ENCODE measurements around the gene IL32.

The IL32 gene

GRCh38 chr16:3099732-3100499 lies 34.5 kb downstream of the IL32 start:
- H3K27me3 ChIP-seq (ENCODE audit: insufficient read depth, low read length), result no peaks in the 10 kb centered on the region
- H2AFZ ChIP-seq (ENCODE audit: low read length), result no peak overlapping the region
- no peak for TF ChIP-seq CTCF (IDR thresholded peaks at IDR 0.05; ENCODE audit: low read length)
- no peak for TF ChIP-seq EZH2 (IDR thresholded peaks at IDR 0.05; ENCODE audit: borderline replicate concordance, low read length)
- peak overlapping the region; percentile 41 for H3K4me3 ChIP-seq (ENCODE audit: low read depth, low read length, poor library complexity, severe bottlenecking)
- peaks cover 6% of the 10 kb centered on the region; the same call in 1 of the 2 replicates for H3F3A ChIP-seq (ENCODE audit: insufficient read depth, low read length)
- peaks cover 25% of the 10 kb centered on the region for H3K4me1 ChIP-seq (ENCODE audit: insufficient read depth, low read length, severe bottlenecking)
- H3K9ac ChIP-seq (ENCODE audit: low read length), result no peak overlapping the region
- no peaks in the 10 kb centered on the region for H3K36me3 ChIP-seq (ENCODE audit: insufficient read depth, low read length)
- H3K9me3 ChIP-seq (ENCODE audit: low read length), result no peaks in the 10 kb centered on the region
- H4K20me1 ChIP-seq (ENCODE audit: insufficient read depth, low read length), result no peaks in the 10 kb centered on the region
- no peaks in the 10 kb centered on the region for H3K79me2 ChIP-seq (ENCODE audit: insufficient read depth, low read length)
- peak overlapping the region; percentile 56 for H3K4me2 ChIP-seq (ENCODE audit: low read length)
- no peaks in the 10 kb centered on the region for H3K9me2 ChIP-seq (ENCODE audit: low read depth, low read length)
- H3K27ac ChIP-seq (ENCODE audit: low read depth, low read length, poor library complexity, severe bottlenecking), result no peak overlapping the region

- Histone ChIP-seq H3K27me3 (ENCODE audit: insufficient read depth, low read length) (no peaks in the 10 kb centered on the region), H3K79me2 (ENCODE audit: insufficient read depth, low read length) (no peaks in the 10 kb centered on the region), H3K27ac (ENCODE audit: low read depth, low read length, poor library complexity, severe bottlenecking) (peak overlapping the region; percentile 58), H3F3A (ENCODE audit: insufficient read depth, low read length) (peaks cover 6% of the 10 kb centered on the region; the same call in 1 of the 2 replicates), H3K9me2 (ENCODE audit: low read depth, low read length) (no peaks in the 10 kb centered on the region), H3K9ac (ENCODE audit: low read length) (no peak overlapping the region), H3K4me3 (ENCODE audit: low read depth, low read length, poor library complexity, severe bottlenecking) (peak overlapping the region; percentile 33), H3K4me2 (ENCODE audit: low read length) (peak overlapping the region; percentile 47), H3K9me3 (ENCODE audit: low read length) (no peaks in the 10 kb centered on the region), H2AFZ (ENCODE audit: low read length) (no peak overlapping the region), H3K4me1 (ENCODE audit: insufficient read depth, low read length, severe bottlenecking) (peaks cover 33% of the 10 kb centered on the region), H4K20me1 (ENCODE audit: insufficient read depth, low read length) (no peaks in the 10 kb centered on the region), H3K36me3 (ENCODE audit: insufficient read depth, low read length) (no peaks in the 10 kb centered on the region)
- peak; percentile 75 for TF ChIP-seq CTCF (IDR thresholded peaks at IDR 0.05; ENCODE audit: low read length)
- TF ChIP-seq EZH2 (IDR thresholded peaks at IDR 0.05; ENCODE audit: borderline replicate concordance, low read length), result no peak
Observed at GRCh38 chr16:3101018-3101840, 35.8 kb downstream of the IL32 start.

GRCh38 chr16:3101841-3102470 lies 36.5 kb downstream of the IL32 start:
- Histone ChIP-seq H3K9me3 (ENCODE audit: low read length) (no peaks in the 10 kb centered on the region), H3K4me2 (ENCODE audit: low read length) (peak overlapping the region; percentile 47), H3K36me3 (ENCODE audit: insufficient read depth, low read length) (no peaks in the 10 kb centered on the region), H3K9me2 (ENCODE audit: low read depth, low read length) (no peaks in the 10 kb centered on the region), H3K4me3 (ENCODE audit: low read depth, low read length, poor library complexity, severe bottlenecking) (no peak overlapping the region), H3F3A (ENCODE audit: insufficient read depth, low read length) (peaks cover 6% of the 10 kb centered on the region; the same call in 1 of the 2 replicates), H3K27ac (ENCODE audit: low read depth, low read length, poor library complexity, severe bottlenecking) (peak overlapping the region; percentile 58), H2AFZ (ENCODE audit: low read length) (peak overlapping the region; percentile 44), H3K4me1 (ENCODE audit: insufficient read depth, low read length, severe bottlenecking) (peaks cover 37% of the 10 kb centered on the region), H3K79me2 (ENCODE audit: insufficient read depth, low read length) (no peaks in the 10 kb centered on the region), H3K9ac (ENCODE audit: low read length) (no peak overlapping the region), H3K27me3 (ENCODE audit: insufficient read depth, low read length) (no peaks in the 10 kb centered on the region), H4K20me1 (ENCODE audit: insufficient read depth, low read length) (no peaks in the 10 kb centered on the region)
- TF ChIP-seq CTCF (IDR thresholded peaks at IDR 0.05; ENCODE audit: low read length) (no peak), EZH2 (IDR thresholded peaks at IDR 0.05; ENCODE audit: borderline replicate concordance, low read length) (no peak)
